OCI-LY3 (cell line): ENCODE data around the gene TMEM245.

Source experiments
- H2AFZ ChIP-seq: fragments of 200-600, 300-600 bp; shearing (Covaris generic); 2 replicates; pipeline ENCODE4 v1.6.0; 2014; ENCODE audit warnings: antibody characterized with exemption, low read depth, low read length
- H3K27ac ChIP-seq: fragments of 200-600, 300-600 bp; sonication (generic); 2 replicates; pipeline ENCODE4 v1.5.1; 2014; ENCODE audit warnings: mild to moderate bottlenecking, low read length, moderate library complexity, mixed read lengths
- H3K27me3 ChIP-seq: fragments of 200-600, 300-600 bp; sonication (generic); 2 replicates; pipeline ENCODE4 v1.6.1; 2014; ENCODE audit warnings: low read depth, low read length, mixed read lengths
- H3K36me3 ChIP-seq: fragments of 200-600, 300-600 bp; sonication (generic); replicated peaks from 2 replicates; pipeline ENCODE3; 2014; ENCODE audit warnings: low read depth, low read length, mixed read lengths
- H3K4me1 ChIP-seq: fragments of 300-600, 200-600 bp; sonication (generic); 2 replicates; pipeline ENCODE4 v1.6.1; 2014; ENCODE audit warnings: low read length, mixed read lengths
- H3K4me2 ChIP-seq: fragments of 200-600, 300-600 bp; sonication (generic); 2 replicates; pipeline ENCODE4 v1.6.1; 2014; ENCODE audit warnings: low read length, mixed read lengths
- H3K4me3 ChIP-seq: fragments of 300-600, 200-600 bp; sonication (generic); 2 replicates; pipeline ENCODE4 v1.5.1; 2014; ENCODE audit warnings: antibody characterized with exemption, mild to moderate bottlenecking, low read length, moderate library complexity
- H3K79me2 ChIP-seq: fragments of 300-600, 200-600 bp; shearing (Covaris generic); 2 replicates; pipeline ENCODE4 v1.6.1; 2014; ENCODE audit warnings: mild to moderate bottlenecking, low read length, mixed read lengths
- H3K9ac ChIP-seq: fragments of 300-600, 200-600 bp; shearing (Covaris generic); 2 replicates; pipeline ENCODE4 v1.6.0; 2014; ENCODE audit warnings: mild to moderate bottlenecking, low read length, moderate library complexity
- H3K9me3 ChIP-seq: fragments of 200-600, 300-600 bp; shearing (Covaris generic); 2 replicates; pipeline ENCODE4 v1.6.1; 2014; ENCODE audit warnings: low read length, mixed read lengths; ENCODE audit not compliant: insufficient read depth
- H4K20me1 ChIP-seq: fragments of 200-600, 300-600 bp; sonication (generic); 2 replicates; pipeline ENCODE4 v1.6.1; 2016; ENCODE audit warnings: low read length, mixed read lengths; ENCODE audit not compliant: insufficient read depth
- CTCF ChIP-seq: fragments of 200-600, 300-600 bp; sonication (generic); IDR thresholded peaks from 2 replicates; pipeline ENCODE4 v1.5.1; 2014; ENCODE audit warnings: antibody characterized with exemption, low read length, low read depth
- EZH2phosphoT487 ChIP-seq: fragments of 200-600 bp; shearing (Covaris generic); IDR thresholded peaks from 2 replicates; pipeline ENCODE4 v1.6.1; 2018; ENCODE audit warnings: antibody characterized with exemption, mixed run types, low read depth

TMEM245 gene

GRCh38 chr9:109028457-109028856 is 91.3 kb downstream of the TMEM245 start:
- H3K4me2 ChIP-seq = no peak overlapping the region
- H3K4me3 ChIP-seq = no peak overlapping the region
- H3K27me3 ChIP-seq = no peaks in the 10 kb centered on the region
- no peaks in the 10 kb centered on the region for H3K9me3 ChIP-seq
- peaks cover 21% of the 10 kb centered on the region for H3K36me3 ChIP-seq
- TF ChIP-seq CTCF = no peak
- TF ChIP-seq EZH2phosphoT487 = no peak
- no peaks in the 10 kb centered on the region for H3K4me1 ChIP-seq
- H4K20me1 ChIP-seq = peaks cover 10% of the 10 kb centered on the region
- no peak overlapping the region for H3K9ac ChIP-seq
- no peaks in the 10 kb centered on the region for H3K79me2 ChIP-seq
- H3K27ac ChIP-seq = no peak overlapping the region
- H2AFZ ChIP-seq = no peak overlapping the region

- H3K36me3 ChIP-seq = peaks cover 16% of the 10 kb centered on the region
- no peaks in the 10 kb centered on the region for H3K4me1 ChIP-seq
- H3K27ac ChIP-seq = no peak overlapping the region
Measured at GRCh38 chr9:109027176-109027575, 92.6 kb downstream of the TMEM245 start.

GRCh38 chr9:109026306-109026705 is 93.4 kb downstream of the TMEM245 start:
- Histone ChIP-seq H3K4me3 (no peak overlapping the region), H3K9ac (no peak overlapping the region), H3K79me2 (no peaks in the 10 kb centered on the region), H3K27me3 (no peaks in the 10 kb centered on the region), H2AFZ (no peak overlapping the region), H3K36me3 (peaks cover 11% of the 10 kb centered on the region), H4K20me1 (peaks cover 10% of the 10 kb centered on the region), H3K9me3 (no peaks in the 10 kb centered on the region), H3K4me1 (no peaks in the 10 kb centered on the region), H3K27ac (no peak overlapping the region), H3K4me2 (no peak overlapping the region)
- TF ChIP-seq CTCF (no peak), EZH2phosphoT487 (no peak)

More at GRCh38 chr9:109027176-109027575, 92.6 kb downstream of the TMEM245 start:
- Histone ChIP-seq H3K27me3 (no peaks in the 10 kb centered on the region), H3K4me3 (no peak overlapping the region), H3K9ac (no peak overlapping the region), H3K79me2 (no peaks in the 10 kb centered on the region), H2AFZ (no peak overlapping the region), H3K4me2 (no peak overlapping the region), H3K9me3 (no peaks in the 10 kb centered on the region), H4K20me1 (peaks cover 10% of the 10 kb centered on the region)
- TF ChIP-seq CTCF (no peak), EZH2phosphoT487 (no peak)

GRCh38 chr9:109022873-109023272 is 96.9 kb downstream of the TMEM245 start:
- Histone ChIP-seq H3K36me3 (peaks cover 18% of the 10 kb centered on the region), H3K79me2 (no peaks in the 10 kb centered on the region), H3K27ac (no peak overlapping the region), H2AFZ (no peak overlapping the region), H3K9ac (no peak overlapping the region), H4K20me1 (peaks cover 20% of the 10 kb centered on the region), H3K27me3 (no peaks in the 10 kb centered on the region), H3K4me1 (peaks cover 14% of the 10 kb centered on the region), H3K9me3 (no peaks in the 10 kb centered on the region), H3K4me2 (no peak overlapping the region), H3K4me3 (no peak overlapping the region)
- TF ChIP-seq EZH2phosphoT487 = no peak
- no peak for TF ChIP-seq CTCF
